Measurements from ENCODE around the gene R3HCC1L. TPM values are rescaled to one million over a fixed set of nuclear protein-coding genes. Genes with fewer than 3 reads are reported as not detected.
"Not testable (repeated sequence)": the region's sequence is repeated elsewhere in the genome, so short reads cannot be mapped to it uniquely, and the experiment has no call there.

The R3HCC1L gene
- total RNA-seq, 1 experiment from 2014 or later = 15.9 TPM

- POLR2A ChIA-PET = interaction anchor here (0.5 kb wide), 1 partner anchor 392 kb away, joined by 3 read pairs; the partner anchor contains the start of gene ZFYVE27
- TF ChIP-seq SIN3A (IDR thresholded peaks at IDR 0.05; ENCODE audit: borderline replicate concordance, insufficient read depth, low read depth, low read length) (no peak), POLR2AphosphoS5 (IDR thresholded peaks at IDR 0.05; ENCODE audit: low read depth, low read length) (no peak), TCF7L2 (IDR thresholded peaks at IDR 0.05; ENCODE audit: low read depth, low read length) (no peak)
- TF ChIP-seq, protein P1, sequence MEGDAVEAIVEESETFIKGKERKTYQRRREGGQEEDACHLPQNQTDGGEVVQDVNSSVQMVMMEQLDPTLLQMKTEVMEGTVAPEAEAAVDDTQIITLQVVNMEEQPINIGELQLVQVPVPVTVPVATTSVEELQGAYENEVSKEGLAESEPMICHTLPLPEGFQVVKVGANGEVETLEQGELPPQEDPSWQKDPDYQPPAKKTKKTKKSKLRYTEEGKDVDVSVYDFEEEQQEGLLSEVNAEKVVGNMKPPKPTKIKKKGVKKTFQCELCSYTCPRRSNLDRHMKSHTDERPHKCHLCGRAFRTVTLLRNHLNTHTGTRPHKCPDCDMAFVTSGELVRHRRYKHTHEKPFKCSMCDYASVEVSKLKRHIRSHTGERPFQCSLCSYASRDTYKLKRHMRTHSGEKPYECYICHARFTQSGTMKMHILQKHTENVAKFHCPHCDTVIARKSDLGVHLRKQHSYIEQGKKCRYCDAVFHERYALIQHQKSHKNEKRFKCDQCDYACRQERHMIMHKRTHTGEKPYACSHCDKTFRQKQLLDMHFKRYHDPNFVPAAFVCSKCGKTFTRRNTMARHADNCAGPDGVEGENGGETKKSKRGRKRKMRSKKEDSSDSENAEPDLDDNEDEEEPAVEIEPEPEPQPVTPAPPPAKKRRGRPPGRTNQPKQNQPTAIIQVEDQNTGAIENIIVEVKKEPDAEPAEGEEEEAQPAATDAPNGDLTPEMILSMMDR (IDR thresholded peaks at IDR 0.05) = no peak
- TF ChIP-seq, protein P2, sequence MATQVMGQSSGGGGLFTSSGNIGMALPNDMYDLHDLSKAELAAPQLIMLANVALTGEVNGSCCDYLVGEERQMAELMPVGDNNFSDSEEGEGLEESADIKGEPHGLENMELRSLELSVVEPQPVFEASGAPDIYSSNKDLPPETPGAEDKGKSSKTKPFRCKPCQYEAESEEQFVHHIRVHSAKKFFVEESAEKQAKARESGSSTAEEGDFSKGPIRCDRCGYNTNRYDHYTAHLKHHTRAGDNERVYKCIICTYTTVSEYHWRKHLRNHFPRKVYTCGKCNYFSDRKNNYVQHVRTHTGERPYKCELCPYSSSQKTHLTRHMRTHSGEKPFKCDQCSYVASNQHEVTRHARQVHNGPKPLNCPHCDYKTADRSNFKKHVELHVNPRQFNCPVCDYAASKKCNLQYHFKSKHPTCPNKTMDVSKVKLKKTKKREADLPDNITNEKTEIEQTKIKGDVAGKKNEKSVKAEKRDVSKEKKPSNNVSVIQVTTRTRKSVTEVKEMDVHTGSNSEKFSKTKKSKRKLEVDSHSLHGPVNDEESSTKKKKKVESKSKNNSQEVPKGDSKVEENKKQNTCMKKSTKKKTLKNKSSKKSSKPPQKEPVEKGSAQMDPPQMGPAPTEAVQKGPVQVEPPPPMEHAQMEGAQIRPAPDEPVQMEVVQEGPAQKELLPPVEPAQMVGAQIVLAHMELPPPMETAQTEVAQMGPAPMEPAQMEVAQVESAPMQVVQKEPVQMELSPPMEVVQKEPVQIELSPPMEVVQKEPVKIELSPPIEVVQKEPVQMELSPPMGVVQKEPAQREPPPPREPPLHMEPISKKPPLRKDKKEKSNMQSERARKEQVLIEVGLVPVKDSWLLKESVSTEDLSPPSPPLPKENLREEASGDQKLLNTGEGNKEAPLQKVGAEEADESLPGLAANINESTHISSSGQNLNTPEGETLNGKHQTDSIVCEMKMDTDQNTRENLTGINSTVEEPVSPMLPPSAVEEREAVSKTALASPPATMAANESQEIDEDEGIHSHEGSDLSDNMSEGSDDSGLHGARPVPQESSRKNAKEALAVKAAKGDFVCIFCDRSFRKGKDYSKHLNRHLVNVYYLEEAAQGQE (IDR thresholded peaks at IDR 0.05; ENCODE audit: insufficient read depth in 1 of 2, low read depth in 2 of 2, low read length in 1 of 2) = no peak
- Histone ChIP-seq H3K27ac (ENCODE audit: low read length) (no peak overlapping the region), H3K4me1 (ENCODE audit: control insufficient read depth, insufficient read depth, low read length) (no peaks in the 10 kb centered on the region), H3K4me3 (ENCODE audit: low read depth in 2 of 2, low read length in 2 of 2) (no peak overlapping the region), H3K9me3 (ENCODE audit: control insufficient read depth, insufficient read depth, low read depth, low read length) (no peaks in the 10 kb centered on the region), H3K36me3 (ENCODE audit: control insufficient read depth, insufficient read depth, low read length) (no peaks in the 10 kb centered on the region), H3K27me3 (ENCODE audit: control insufficient read depth, insufficient read depth, low read length) (peaks cover 15% of the 10 kb centered on the region)
- intact Hi-C loops (cut with micrococcal nuclease; ENCODE audit: unreplicated experiment) = no loop called here
- ATAC-seq (no peak), DNase-seq (ENCODE audit: low read depth, low spot score) (no peak)
- CTCF ChIA-PET = no interaction called here
- in situ Hi-C loops (cut with HindIII; ENCODE audit: low pct_unique_long_range_greater_than_20kb, low sequenced_read_pairs) = no loop called here
- BruUV-seq (replicated peaks) = no TSS peak
Measured at GRCh38 chr10:98128802-98129201, 5.7 kb upstream of the R3HCC1L start.

- no TSS peak for BruUV-seq (replicated peaks)
- H3K36me3 ChIP-seq (ENCODE audit: control insufficient read depth, insufficient read depth, low read length) = no peaks in the 10 kb centered on the region; the same call in 1 of the 2 replicates
- TF ChIP-seq, protein P1 (IDR thresholded peaks at IDR 0.05) = no peak
- TF ChIP-seq SIN3A (IDR thresholded peaks at IDR 0.05; ENCODE audit: borderline replicate concordance, insufficient read depth, low read depth, low read length) (no peak), TCF7L2 (IDR thresholded peaks at IDR 0.05; ENCODE audit: low read depth, low read length) (no peak), POLR2AphosphoS5 (IDR thresholded peaks at IDR 0.05; ENCODE audit: low read depth, low read length) (no peak)
- TF ChIP-seq, protein P2 (IDR thresholded peaks at IDR 0.05; ENCODE audit: insufficient read depth in 1 of 2, low read depth in 2 of 2, low read length in 1 of 2) = no peak
- peaks cover 9% of the 10 kb centered on the region; the same call in 1 of the 2 replicates for H3K4me1 ChIP-seq (ENCODE audit: control insufficient read depth, insufficient read depth, low read length)
- H3K9me3 ChIP-seq (ENCODE audit: control insufficient read depth, insufficient read depth, low read depth, low read length) = no peaks in the 10 kb centered on the region
- CTCF ChIA-PET = no interaction called here
- intact Hi-C loops (cut with micrococcal nuclease; ENCODE audit: unreplicated experiment) = no loop called here
- POLR2A ChIA-PET = no interaction called here
- H3K27me3 ChIP-seq (ENCODE audit: control insufficient read depth, insufficient read depth, low read length) = peaks cover 15% of the 10 kb centered on the region
- in situ Hi-C loops (cut with HindIII; ENCODE audit: low pct_unique_long_range_greater_than_20kb, low sequenced_read_pairs) = no loop called here
- ATAC-seq (no peak), DNase-seq (ENCODE audit: low read depth, low spot score) (no peak)
- no peak overlapping the region for H3K27ac ChIP-seq (ENCODE audit: low read length)
- no peak overlapping the region for H3K4me3 ChIP-seq (ENCODE audit: low read depth in 2 of 2, low read length in 2 of 2)
Measured at GRCh38 chr10:98131619-98132018, 2.8 kb upstream of the R3HCC1L start.

DNA sequence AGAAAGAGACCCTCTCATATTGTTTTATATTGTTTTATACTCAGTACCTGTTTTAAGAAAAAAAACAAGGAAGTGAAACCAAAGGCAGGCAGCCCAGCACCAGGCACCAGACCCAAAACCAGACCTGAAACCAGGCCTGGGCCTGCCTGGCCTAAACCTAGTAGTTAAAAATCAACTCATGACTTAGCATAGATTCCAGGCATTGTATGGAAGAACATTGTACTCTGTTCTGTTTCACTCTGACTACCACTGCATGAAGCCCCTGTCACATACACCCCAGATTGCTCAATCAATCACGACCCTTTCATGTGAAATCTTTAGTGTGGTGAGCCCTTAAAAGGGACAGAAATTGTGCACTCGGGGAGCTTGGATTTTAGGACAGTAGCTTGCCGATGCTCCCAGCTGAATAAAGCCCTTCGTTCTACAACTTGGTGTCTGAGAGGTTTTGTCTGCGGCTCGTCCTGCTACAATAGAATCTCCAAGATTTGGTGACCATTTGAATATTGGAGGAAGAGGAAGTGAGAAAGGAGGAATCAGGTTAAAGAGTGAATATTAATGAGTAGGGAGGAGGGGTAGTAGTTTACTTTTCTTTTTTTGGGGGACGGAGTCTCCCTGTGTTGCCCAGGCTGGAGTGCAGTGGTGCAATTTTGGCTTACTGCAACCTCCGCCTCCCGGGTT lies 1.2 kb upstream of the R3HCC1L start:
- H3K36me3 ChIP-seq (ENCODE audit: control insufficient read depth, insufficient read depth, low read length); H3K9me3 ChIP-seq (ENCODE audit: control insufficient read depth, insufficient read depth, low read depth, low read length); CTCF ChIA-PET; BruUV-seq (replicated peaks); POLR2A ChIA-PET; H3K27me3 ChIP-seq (ENCODE audit: control insufficient read depth, insufficient read depth, low read length); H3K27ac ChIP-seq (ENCODE audit: low read length); intact Hi-C loops (cut with micrococcal nuclease; ENCODE audit: unreplicated experiment); ATAC-seq; in situ Hi-C loops (cut with HindIII; ENCODE audit: low pct_unique_long_range_greater_than_20kb, low sequenced_read_pairs); DNase-seq (ENCODE audit: low read depth, low spot score); H3K4me3 ChIP-seq (ENCODE audit: low read depth in 2 of 2, low read length in 2 of 2): not testable (repeated sequence)
- peaks cover 12% of the 10 kb centered on the region; the same call in 1 of the 2 replicates for H3K4me1 ChIP-seq (ENCODE audit: control insufficient read depth, insufficient read depth, low read length)

Data from Panc1 (cell line).